GM13977 (cell line): ENCODE measurements around the gene HBG2.

Experiments used
- DNase-seq: peaks from one replicate; pipeline ENCODE4 v3.0.0; 2012; ENCODE audit warnings: low spot score
- CTCF ChIP-seq: IDR thresholded peaks from 2 replicates; pipeline ENCODE4 v1.5.1; 2012; ENCODE audit warnings: mild to moderate bottlenecking, control low read depth; ENCODE audit not compliant: insufficient read depth; ENCODE audit errors: extremely low read depth, missing control alignments
- in situ Hi-C: fragments of 300-500 bp; cut with MboI; formaldehyde crosslinking; loops from one replicate; pipeline ENCODE4 v1.12.0; 2022; ENCODE audit warnings: low sequenced_read_pairs, low pct_unique_long_range_greater_than_20kb, mixed read lengths, inconsistent platforms; ENCODE audit not compliant: unreplicated experiment

Gene HBG2

GRCh38 chr11:5286901-5287300 lies 32.3 kb upstream of the HBG2 start:
- in situ Hi-C loops = no loop called here
- TF ChIP-seq CTCF = no peak
- DNase-seq = no peak

- no peak for DNase-seq
- TF ChIP-seq CTCF = no peak
- in situ Hi-C loops = no loop called here
Observed at GRCh38 chr11:5286351-5286750, 31.8 kb upstream of the HBG2 start.

- no peak for TF ChIP-seq CTCF
- in situ Hi-C loops = no loop called here
- no peak for DNase-seq
Observed at GRCh38 chr11:5285703-5286340, 31.2 kb upstream of the HBG2 start.

- in situ Hi-C loops = no loop called here
- TF ChIP-seq CTCF = no peak
- no peak for DNase-seq
Observed at GRCh38 chr11:5284637-5285036, 30.1 kb upstream of the HBG2 start.

- no peak for TF ChIP-seq CTCF
- in situ Hi-C loops = no loop called here
- no peak for DNase-seq
Observed at GRCh38 chr11:5283882-5284281, 29.3 kb upstream of the HBG2 start.

- in situ Hi-C loops = no loop called here
- TF ChIP-seq CTCF = no peak
- DNase-seq = no peak
Observed at GRCh38 chr11:5283086-5283485, 28.5 kb upstream of the HBG2 start.

- TF ChIP-seq CTCF = no peak
- DNase-seq = no peak
- in situ Hi-C loops = no loop called here
Observed at GRCh38 chr11:5282628-5283027, 28.0 kb upstream of the HBG2 start.
